CD4-positive, alpha-beta T cell (primary cell): Measurements from ENCODE around the gene C3. TPM values are rescaled to one million over a fixed set of nuclear protein-coding genes. Genes with fewer than 3 reads are reported as not detected.
"Not testable (repeated sequence)": the region's sequence is repeated elsewhere in the genome, so short reads cannot be mapped to it uniquely, and the experiment has no call there.

ENCODE experiments used
- ATAC-seq: fragments of 200-7000 bp; cut with Tn5 transposase; one replicate; pipeline ENCODE4 v1.10.0; 2022; ENCODE audit warnings: mild to moderate bottlenecking; ENCODE audit not compliant: poor library complexity
- CTCF ChIA-PET: fragments of 350-600 bp; sonication (Branson Sonifier 250); formaldehyde crosslinking; loops from one replicate; lab custom pipeline; 2021; ENCODE audit warnings: antibody characterized with exemption, inconsistent platforms; lab: Charles Lee
- POLR2A ChIA-PET: fragments of 350-600 bp; sonication (Branson Sonifier 250); formaldehyde crosslinking; loops from one replicate; lab custom pipeline; 2021; ENCODE audit warnings: antibody characterized with exemption, inconsistent platforms; lab: Charles Lee
- DNase-seq, 14 experiments: peaks; one replicate each; pipeline ENCODE4 v3.0.0-alpha.2; 2013 to 2020; ENCODE audit warnings: mixed read lengths in 2 of 14
- H3K27ac ChIP-seq, 2 donors: one replicate each; pipeline versions ENCODE4 v1.5.1 to v1.7.0; 2013; ENCODE audit warnings: low read length in 2 of 2, low read depth in 1 of 2, mild to moderate bottlenecking in 1 of 2
- H3K27me3 ChIP-seq, 2 experiments: 1 replicate in 1 of 2; 2 replicates in 1 of 2; pipeline versions ENCODE4 v1.6.1 to v1.7.0; 2013; ENCODE audit warnings: low read length in 2 of 2, control low read depth in 1 of 2, mild to moderate bottlenecking in 1 of 2, moderate library complexity in 1 of 2; ENCODE audit not compliant: insufficient read depth in 2 of 2, control insufficient read depth in 1 of 2
- H3K36me3 ChIP-seq: one replicate; pipeline ENCODE4 v1.6.1; 2013; ENCODE audit warnings: low read length, control low read depth; ENCODE audit not compliant: insufficient read depth
- H3K4me1 ChIP-seq: one replicate; pipeline ENCODE4 v1.6.1; 2013; ENCODE audit warnings: low read length, control low read depth; ENCODE audit not compliant: insufficient read depth
- H3K4me3 ChIP-seq: one replicate; pipeline ENCODE4 v1.5.1; 2013; ENCODE audit warnings: mild to moderate bottlenecking, low read length, moderate library complexity
- H3K9me3 ChIP-seq, 2 experiments: 1 replicate in 1 of 2; 2 replicates in 1 of 2; pipeline versions ENCODE4 v1.6.1 to v1.7.0; 2013; ENCODE audit warnings: low read length in 2 of 2, mild to moderate bottlenecking in 2 of 2, control low read depth in 1 of 2, moderate library complexity in 1 of 2; ENCODE audit not compliant: control insufficient read depth in 1 of 2, insufficient read depth in 1 of 2
- H3K27ac Mint-ChIP-seq: one replicate; pipeline ENCODE4 v1.8.0; 2020; ENCODE audit warnings: mixed read lengths
- H3K27me3 Mint-ChIP-seq: one replicate; pipeline ENCODE4 v1.8.0; 2021; ENCODE audit warnings: mixed read lengths
- H3K36me3 Mint-ChIP-seq: one replicate; pipeline ENCODE4 v1.8.0; 2021; ENCODE audit warnings: low read depth, mixed read lengths
- H3K4me1 Mint-ChIP-seq: one replicate; pipeline ENCODE4 v1.8.0; 2021; ENCODE audit warnings: low read depth, mixed read lengths
- H3K4me3 Mint-ChIP-seq: one replicate; pipeline ENCODE4 v1.8.0; 2020; ENCODE audit warnings: mild to moderate bottlenecking, mixed read lengths
- H3K9me3 Mint-ChIP-seq: one replicate; pipeline ENCODE4 v1.8.0; 2020; ENCODE audit warnings: mixed read lengths
- CTCF ChIP-seq: fragments of 200-600 bp; IDR thresholded peaks from one replicate; pipeline ENCODE4 v1.8.0; 2022; ENCODE audit warnings: antibody characterized with exemption, mild to moderate bottlenecking
- intact Hi-C, 2 experiments: fragments of 100-400 bp; cut with DNase I in 1 of 2; cut with micrococcal nuclease in 1 of 2; formaldehyde crosslinking; loops; one replicate each; pipeline versions ENCODE4 v1.15.1 to v1.9.0; 2023 to 2025; cut with DNase I, micrococcal nuclease
- total RNA-seq, 174 experiments: library from RNA in 2 of 174; stranded (reverse) in 2 of 174; gene quantifications; one replicate each; pipeline ENCODE4 v1.2.3 and lab custom pipeline; 2021 to 2026

Gene C3
- total RNA-seq, 2 experiments from 2014 or later: 0.55 TPM; not detected in 1

- H3K27me3 ChIP-seq: no peaks in the 10 kb centered on the region
- no peaks in the 10 kb centered on the region for H3K36me3 ChIP-seq
- Mint-ChIP-seq H3K4me1 (peaks cover 14% of the 10 kb centered on the region), H3K9me3 (no peaks in the 10 kb centered on the region), H3K27me3 (no peaks in the 10 kb centered on the region), H3K27ac (no peak overlapping the region), H3K4me3 (no peak overlapping the region), H3K36me3 (no peaks in the 10 kb centered on the region)
- DNase-seq (no peak), ATAC-seq (no peak)
- no peak overlapping the region for H3K4me3 ChIP-seq
- CTCF ChIA-PET: no interaction called here
- H3K4me1 ChIP-seq: peaks cover 26% of the 10 kb centered on the region
- intact Hi-C loops: loop anchor here in 1 of 2 experiments (5.0 kb wide), 1 partner anchor 73 kb away; the partner anchor contains the start of gene C3
- TF ChIP-seq CTCF: no peak
- H3K9me3 ChIP-seq: no peaks in the 10 kb centered on the region
- H3K27ac ChIP-seq: no peak overlapping the region
- POLR2A ChIA-PET: no interaction called here
Observed at GRCh38 chr19:6649185-6649584, 71.3 kb downstream of the C3 start.

- TF ChIP-seq CTCF: no peak
- no peaks in the 10 kb centered on the region for H3K9me3 Mint-ChIP-seq
- Histone ChIP-seq H3K27ac (no peak overlapping the region), H3K27me3 (no peaks in the 10 kb centered on the region), H3K9me3 (no peaks in the 10 kb centered on the region), H3K4me3 (no peak overlapping the region), H3K36me3 (no peaks in the 10 kb centered on the region), H3K4me1 (peaks cover 18% of the 10 kb centered on the region)
- H3K27me3 Mint-ChIP-seq: no peaks in the 10 kb centered on the region
- no peak overlapping the region for H3K27ac Mint-ChIP-seq
- H3K36me3 Mint-ChIP-seq: no peaks in the 10 kb centered on the region
- ATAC-seq: no peak
- CTCF ChIA-PET: no interaction called here
- POLR2A ChIA-PET: no interaction called here
- DNase-seq: no peak
- peaks cover 8% of the 10 kb centered on the region for H3K4me1 Mint-ChIP-seq
- intact Hi-C loops: loop anchor here in 1 of 2 experiments (5.0 kb wide), 1 partner anchor 74 kb away; the partner anchor contains the start of gene C3
- H3K4me3 Mint-ChIP-seq: no peak overlapping the region
Observed at GRCh38 chr19:6648141-6648715, 72.2 kb downstream of the C3 start.

- no peak for DNase-seq
- H3K27me3 ChIP-seq: no peaks in the 10 kb centered on the region
- ATAC-seq: no peak
- TF ChIP-seq CTCF: no peak
- peaks cover 33% of the 10 kb centered on the region for H3K4me1 ChIP-seq
- no peaks in the 10 kb centered on the region for H3K9me3 Mint-ChIP-seq
- H3K9me3 ChIP-seq: no peaks in the 10 kb centered on the region
- peaks cover 18% of the 10 kb centered on the region for H3K4me1 Mint-ChIP-seq
- CTCF ChIA-PET: no interaction called here
- no peak overlapping the region for H3K4me3 ChIP-seq
- H3K4me3 Mint-ChIP-seq: no peak overlapping the region
- H3K27me3 Mint-ChIP-seq: no peaks in the 10 kb centered on the region
- H3K27ac ChIP-seq: no peak overlapping the region
- POLR2A ChIA-PET: no interaction called here
- H3K36me3 ChIP-seq: no peaks in the 10 kb centered on the region
- H3K36me3 Mint-ChIP-seq: no peaks in the 10 kb centered on the region
- intact Hi-C loops: loop anchor here in 1 of 2 experiments (5.0 kb wide), 1 partner anchor 78 kb away; the partner anchor contains the start of gene C3
- H3K27ac Mint-ChIP-seq: no peak overlapping the region
Observed at GRCh38 chr19:6644796-6645195, 75.7 kb downstream of the C3 start.

- H3K9me3 Mint-ChIP-seq, ATAC-seq, H3K9me3 ChIP-seq, H3K27ac Mint-ChIP-seq, DNase-seq, H3K4me3 Mint-ChIP-seq, H3K27me3 Mint-ChIP-seq, CTCF ChIA-PET, intact Hi-C loops, H3K4me3 ChIP-seq, H3K27ac ChIP-seq, H3K36me3 ChIP-seq, H3K36me3 Mint-ChIP-seq, H3K27me3 ChIP-seq: not testable (repeated sequence)
- H3K4me1 Mint-ChIP-seq: peaks cover 18% of the 10 kb centered on the region
- POLR2A ChIA-PET: interaction anchor here (0.6 kb wide), 1 partner anchor 895 kb away, joined by 3 read pairs; the partner anchor contains the start of gene PNPLA6
- peaks cover 43% of the 10 kb centered on the region for H3K4me1 ChIP-seq
Observed at GRCh38 chr19:6640333-6640732, 80.1 kb downstream of the C3 start.
